HG03025 (cell line): ENCODE results near the gene ADORA2B.

ENCODE experiments used
- ATAC-seq: cut with Tn5 transposase; IDR thresholded peaks from one replicate; pipeline ENCODE4 v1.9.1; 2021; ENCODE audit warnings: mild to moderate bottlenecking, moderate library complexity; ENCODE audit not compliant: unreplicated experiment, low FRiP score

The ADORA2B gene

DNA sequence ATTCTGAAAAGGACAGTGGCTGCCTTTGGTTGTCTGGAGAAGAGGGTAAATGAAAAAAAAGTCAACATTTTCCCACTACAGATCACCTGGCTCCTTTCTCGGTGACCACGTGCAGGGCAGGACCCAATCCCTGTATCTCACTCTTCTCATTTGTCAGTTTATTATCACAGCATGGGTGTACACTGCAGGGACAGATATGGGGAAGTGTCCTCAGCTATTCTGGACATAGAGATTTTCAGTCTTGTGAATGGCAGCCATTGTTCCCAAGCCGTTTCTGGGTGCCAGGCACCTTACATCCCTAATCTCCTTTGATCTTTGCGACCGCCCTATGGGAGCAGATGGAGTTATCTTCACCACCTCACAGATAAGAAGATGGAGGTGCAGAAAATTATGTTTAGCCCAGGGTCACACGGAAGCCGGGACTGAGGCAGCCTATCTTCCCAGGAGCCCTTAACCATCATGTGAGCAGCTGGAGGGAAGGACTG lies 7.2 kb downstream of the ADORA2B start:
- ATAC-seq: no peak

DNA sequence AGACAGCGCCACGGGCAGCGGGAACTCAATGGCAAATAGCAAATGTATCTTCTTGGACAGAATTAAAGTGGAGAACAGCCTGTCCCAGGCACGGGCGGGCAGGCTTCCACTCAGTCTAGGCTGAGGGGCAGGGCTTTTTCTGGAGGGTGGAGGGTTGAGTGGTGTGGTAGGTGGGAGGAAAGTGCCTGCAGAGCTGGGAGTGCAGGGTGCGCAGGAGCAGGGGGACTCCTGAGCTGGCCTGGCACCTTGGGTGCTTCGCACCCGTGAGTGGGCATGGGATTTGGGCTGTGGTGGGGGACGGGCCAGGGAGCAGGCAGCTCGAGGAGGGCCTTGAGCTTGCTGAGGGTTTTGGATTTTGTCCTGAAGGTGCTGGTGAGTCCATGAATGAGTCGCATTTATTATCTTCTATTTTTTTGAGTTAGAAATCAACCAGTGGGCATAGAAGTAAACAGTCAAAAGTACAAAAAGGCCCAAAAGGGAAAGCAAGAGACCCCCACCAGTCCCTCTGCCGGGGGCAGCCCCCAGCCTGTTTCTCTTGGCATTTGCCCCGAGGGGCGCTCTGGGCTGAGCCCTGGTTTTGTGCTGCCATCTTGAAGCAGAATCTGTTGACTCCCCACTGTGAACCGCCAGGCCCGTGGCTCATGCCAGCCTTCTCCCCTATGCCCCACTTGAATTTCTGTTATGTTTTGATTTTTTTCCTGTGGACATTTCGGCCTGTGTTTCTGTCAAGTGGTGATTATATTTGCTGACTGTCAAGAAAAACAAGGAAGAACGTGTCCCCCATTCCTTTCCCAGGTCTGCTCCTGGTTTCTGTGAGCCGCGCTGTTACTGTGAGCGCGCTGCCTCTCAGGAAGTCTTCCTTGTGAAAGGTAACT lies 8.2 kb downstream of the ADORA2B start:
- ATAC-seq: no peak

DNA sequence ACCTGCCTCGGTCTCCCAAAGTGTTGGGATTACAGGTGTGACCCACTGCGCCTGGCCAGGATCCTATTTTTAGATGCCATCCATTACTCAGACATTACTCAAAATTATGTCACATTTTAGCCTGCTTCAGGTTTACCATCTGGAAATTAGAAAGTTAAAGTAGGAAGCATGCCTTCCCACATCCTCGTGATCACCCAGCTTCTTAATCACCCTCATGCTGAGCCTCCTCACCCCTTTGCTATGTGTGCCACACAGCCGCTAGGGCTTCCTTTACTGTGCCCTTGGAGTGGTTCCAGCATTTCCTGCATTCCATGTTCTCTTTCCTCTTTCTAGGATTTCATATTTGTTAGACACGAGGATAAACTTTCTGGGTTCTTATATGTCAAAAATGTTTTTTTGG lies 9.3 kb downstream of the ADORA2B start:
- no peak for ATAC-seq

DNA sequence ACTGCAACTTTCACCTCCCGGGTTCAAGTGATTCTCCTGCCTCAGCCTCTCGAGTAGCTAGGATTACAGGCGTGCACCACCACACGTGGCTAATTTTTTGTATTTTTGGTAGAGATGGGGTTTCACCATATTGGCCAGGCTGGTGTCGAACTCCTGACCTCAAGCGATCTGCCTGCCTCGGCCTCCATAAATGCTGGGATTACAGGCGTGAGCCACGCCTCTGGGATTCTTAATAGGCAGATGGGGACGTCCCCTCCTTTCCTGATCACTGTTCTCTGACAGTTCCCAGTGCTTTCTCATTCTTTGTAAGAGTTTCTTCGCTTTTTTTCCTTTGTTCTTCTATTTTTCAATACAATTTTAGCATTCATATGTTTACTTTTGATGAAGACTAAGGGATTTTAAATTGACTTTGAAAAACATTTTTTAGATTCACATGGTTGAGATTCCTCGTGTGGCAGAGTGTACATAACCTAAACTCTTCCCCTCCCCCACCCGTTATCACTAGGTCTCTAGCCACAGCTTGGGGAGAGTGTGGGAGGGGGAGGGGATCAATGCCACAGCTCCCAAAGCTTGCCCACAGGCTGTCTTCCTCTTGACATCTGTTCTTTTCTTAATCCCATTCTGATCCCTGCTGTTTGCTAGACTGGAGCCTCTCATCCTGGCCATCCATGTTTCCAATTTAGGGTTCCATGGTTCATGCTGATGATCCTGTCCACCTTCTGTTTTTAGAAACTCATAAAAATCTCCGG lies 11.0 kb downstream of the ADORA2B start:
- no peak for ATAC-seq

GRCh38 chr17:15957206-15957605 lies 12.3 kb downstream of the ADORA2B start:
- no peak for ATAC-seq

- ATAC-seq: no peak
Observed at GRCh38 chr17:15957608-15958307, 12.8 kb downstream of the ADORA2B start.

GRCh38 chr17:15958484-15958854 lies 13.5 kb downstream of the ADORA2B start:
- ATAC-seq: no peak

GRCh38 chr17:15963670-15964110 lies 18.8 kb downstream of the ADORA2B start:
- no peak for ATAC-seq

GRCh38 chr17:15965528-15965927 lies 20.6 kb downstream of the ADORA2B start:
- no peak for ATAC-seq

GRCh38 chr17:15966183-15966878 lies 21.4 kb downstream of the ADORA2B start:
- no peak for ATAC-seq

DNA sequence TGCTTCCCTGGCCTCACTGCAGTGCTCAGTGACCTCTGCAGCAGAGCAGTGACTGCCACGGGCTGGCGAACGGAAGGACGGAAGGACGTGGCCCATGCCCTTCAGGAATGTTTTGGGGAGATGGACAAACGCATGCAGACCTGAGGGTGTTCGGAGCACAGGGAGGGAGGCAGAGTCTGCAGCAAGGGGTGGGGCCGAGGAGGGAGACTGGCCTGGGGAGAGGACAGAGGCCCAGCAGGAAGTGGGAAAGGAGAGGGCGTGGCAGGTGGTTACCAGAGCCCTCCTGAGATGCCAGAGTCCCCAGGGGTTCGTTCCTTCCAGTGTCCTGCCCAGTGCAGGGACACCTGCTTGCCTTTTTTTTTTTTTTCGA lies 21.9 kb downstream of the ADORA2B start:
- no peak for ATAC-seq

DNA sequence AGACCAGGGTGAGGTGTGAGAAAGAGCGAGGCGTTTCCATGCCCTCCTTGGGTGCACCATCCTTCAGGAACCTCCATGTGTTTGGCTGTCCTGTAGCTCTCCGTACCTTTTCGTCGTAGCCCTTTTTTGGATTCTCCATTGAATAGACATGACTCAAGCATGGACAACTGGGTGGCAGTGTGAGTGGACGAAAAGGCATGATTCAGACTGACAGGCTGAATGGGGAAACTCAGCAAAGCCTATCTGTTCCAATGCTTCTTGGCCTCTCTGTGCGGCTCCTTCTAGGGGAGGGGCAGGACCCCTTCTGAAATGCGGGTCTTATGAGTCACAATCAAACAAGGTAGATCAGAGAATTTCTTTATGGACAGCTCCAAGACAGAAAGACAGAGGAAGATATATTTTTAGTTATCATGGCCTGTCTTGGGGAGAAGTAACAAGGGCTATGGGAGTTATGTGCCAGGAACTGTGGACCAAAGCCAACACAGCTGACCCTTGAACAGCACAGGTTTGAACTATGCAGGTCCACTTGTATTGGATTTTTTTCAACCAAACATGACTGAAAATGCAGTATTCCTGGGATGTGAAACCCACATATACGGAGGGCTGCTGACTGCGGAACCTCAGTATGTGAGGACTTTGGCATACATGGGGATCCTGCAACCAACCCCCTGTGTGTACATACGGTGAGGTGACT lies 22.9 kb downstream of the ADORA2B start:
- no peak for ATAC-seq

GRCh38 chr17:15969463-15969862 lies 24.5 kb downstream of the ADORA2B start:
- no peak for ATAC-seq

DNA sequence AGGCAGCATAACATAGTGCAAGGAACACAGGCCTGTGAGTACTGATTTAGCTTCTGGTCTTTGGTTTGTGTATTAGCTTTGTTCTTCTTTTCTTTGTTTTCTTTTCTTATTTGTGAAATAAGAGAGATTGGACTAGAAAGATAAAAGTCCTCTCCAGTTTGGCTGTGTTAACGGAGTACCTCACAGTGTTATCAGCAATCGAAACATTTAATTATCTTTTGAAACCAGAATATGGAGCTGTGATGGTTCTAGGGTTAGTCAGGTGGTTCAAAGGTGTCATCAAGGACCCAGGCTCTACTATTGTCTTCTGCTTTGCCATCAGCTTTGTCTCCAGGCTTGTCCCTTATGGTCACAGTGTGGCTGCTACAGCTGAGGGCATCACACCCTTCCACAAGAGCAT lies 25.6 kb downstream of the ADORA2B start:
- no peak for ATAC-seq

DNA sequence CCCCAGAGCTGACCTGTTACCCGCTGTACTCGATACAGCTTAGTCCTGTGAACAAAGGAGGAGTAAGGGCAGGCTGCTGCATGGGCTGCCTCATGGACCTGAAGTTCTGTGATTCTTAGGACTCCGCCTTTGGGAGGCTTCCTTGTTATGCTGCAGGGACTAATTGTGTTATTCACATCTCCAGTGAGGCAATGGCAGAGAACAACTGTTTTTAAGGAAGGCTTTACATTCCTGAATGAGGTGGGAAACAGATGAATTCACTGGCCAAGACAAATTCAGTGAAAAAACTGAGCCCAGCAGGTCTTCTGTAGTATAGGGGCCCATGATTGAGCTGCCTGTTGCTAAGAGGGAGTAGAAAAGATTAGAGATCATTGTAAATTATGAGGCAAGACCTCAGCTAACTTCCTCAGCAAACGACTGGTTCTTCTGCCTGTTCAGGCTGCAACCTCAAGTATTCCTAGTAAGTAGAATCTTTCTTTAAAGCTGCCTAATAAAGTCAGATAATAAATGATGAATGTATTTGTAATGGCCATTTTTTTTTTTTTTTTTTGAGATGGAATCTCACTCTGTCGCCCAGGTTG lies 26.3 kb downstream of the ADORA2B start:
- no peak for ATAC-seq

DNA sequence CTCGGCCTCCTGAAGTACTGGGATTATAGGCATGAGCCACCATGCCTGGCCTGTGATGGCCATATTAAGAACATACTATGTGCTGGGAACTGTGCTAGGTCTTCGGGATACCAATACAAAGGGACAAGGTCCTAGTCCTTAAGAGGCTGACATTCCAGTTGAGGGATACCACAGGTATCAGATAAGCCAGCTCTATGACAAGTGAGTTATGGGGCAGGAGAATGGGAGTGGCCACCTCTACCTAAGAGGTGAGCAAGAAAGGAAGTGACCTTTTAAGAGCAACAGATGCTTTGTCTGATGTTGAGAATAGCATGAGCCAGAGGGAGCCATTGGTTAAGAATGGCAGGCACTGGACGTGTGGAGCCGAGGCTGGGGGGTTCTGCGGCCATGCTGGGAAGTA lies 27.0 kb downstream of the ADORA2B start:
- no peak for ATAC-seq

- ATAC-seq: no peak
Observed at GRCh38 chr17:15972497-15972951, 27.6 kb downstream of the ADORA2B start.

DNA sequence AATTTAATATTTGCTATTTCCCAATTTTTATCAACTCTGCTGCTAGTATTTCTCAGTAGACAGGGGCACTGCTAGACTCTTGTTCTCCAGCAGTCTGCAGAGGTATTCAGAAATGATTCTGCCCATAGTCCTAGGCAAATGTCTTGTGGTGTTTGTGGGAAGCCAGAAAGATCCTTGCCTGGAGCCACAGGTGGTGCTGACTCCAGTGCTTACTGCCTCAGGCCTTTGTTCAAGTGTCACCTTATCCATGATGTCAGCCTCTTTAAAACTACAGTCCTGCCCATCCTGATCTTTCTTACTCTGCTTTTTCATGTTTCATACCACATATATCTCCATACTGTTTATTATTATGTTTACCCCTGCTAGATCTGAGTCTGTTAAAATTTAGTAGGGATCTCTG lies 28.1 kb downstream of the ADORA2B start:
- ATAC-seq: no peak

- no peak for ATAC-seq
Observed at GRCh38 chr17:15973834-15974233, 28.9 kb downstream of the ADORA2B start.
